GM12878 (cell line): ENCODE results near the gene ATP6V0D1. TPM values are rescaled to one million over a fixed set of nuclear protein-coding genes. Genes with fewer than 3 reads are reported as not detected.

ENCODE experiments used
- ATAC-seq: fragments of 200-7000 bp; cut with Tn5 transposase; 3 replicates; pipeline ENCODE4 v1.9.1; 2020; ENCODE audit warnings: mild to moderate bottlenecking, moderate library complexity
- BruUV-seq: library from RNA; stranded (reverse); fragments of 400-500 nt; replicated peaks from 2 replicates; lab custom pipeline; 2021; lab: Mats Ljungman, UMichigan
- CTCF ChIA-PET: fragments of 300-600 bp; sonication (Branson Sonifier 250); formaldehyde crosslinking; extraction: SDS; loops from one replicate; lab custom pipeline; 2021; ENCODE audit warnings: inconsistent platforms; lab: Yijun Ruan, JAX
- POLR2A ChIA-PET: fragments of 350-600 bp; formaldehyde crosslinking; extraction: SDS; loops from one replicate; lab custom pipeline; 2021; ENCODE audit warnings: inconsistent platforms; lab: Charles Lee
- RAD21 ChIA-PET: fragments of 300-600 bp; sonication (Branson Sonifier 250); formaldehyde crosslinking; loops from one replicate; lab custom pipeline; 2023; ENCODE audit warnings: antibody characterized with exemption; ENCODE audit not compliant: unreplicated experiment; lab: Charles Lee
- SMC1A ChIA-PET: fragments of 300-600 bp; sonication (Branson Sonifier 250); formaldehyde crosslinking; loops from one replicate; lab custom pipeline; 2023; ENCODE audit not compliant: unreplicated experiment, uncharacterized antibody; lab: Charles Lee
- DNase-seq: peaks from one replicate; pipeline ENCODE4 v3.0.0-alpha.2; 2011; ENCODE audit warnings: low read depth, low spot score
- FAIRE-seq: peaks from 3 replicates; lab custom pipeline; 2011; peaks lifted over from hg19 to GRCh38; lab: Jason Lieb, UNC
- H2AFZ ChIP-seq: 2 replicates; pipeline ENCODE4 v1.6.0; 2011; ENCODE audit warnings: low read depth, low read length, control low read depth; ENCODE audit not compliant: control insufficient read depth
- H3K27ac ChIP-seq: 2 replicates; pipeline ENCODE4 v1.5.1; 2011; ENCODE audit warnings: control low read depth; ENCODE audit not compliant: control insufficient read depth, insufficient read depth
- H3K27me3 ChIP-seq, 2 experiments: replicated peaks in 1 of 2; 2 replicates each; pipeline versions ENCODE4 v1.6.0 to v1.6.1; 2011; ENCODE audit warnings: low read length in 1 of 2; ENCODE audit not compliant: control insufficient read depth in 2 of 2, insufficient read depth in 2 of 2
- H3K36me3 ChIP-seq, 2 experiments: 2 replicates each; pipeline ENCODE4 v1.5.1; 2011; ENCODE audit warnings: low read length in 1 of 2; ENCODE audit not compliant: control insufficient read depth in 2 of 2, insufficient read depth in 2 of 2
- H3K4me1 ChIP-seq: 2 replicates; pipeline ENCODE4 v1.6.1; 2011; ENCODE audit warnings: mild to moderate bottlenecking, low read length, moderate library complexity, mixed read lengths; ENCODE audit not compliant: control insufficient read depth, insufficient read depth
- H3K4me2 ChIP-seq: 2 replicates; pipeline ENCODE4 v1.6.0; 2011; ENCODE audit warnings: control low read depth; ENCODE audit not compliant: control insufficient read depth, insufficient read depth
- H3K4me3 ChIP-seq: fragments of 200-600 bp; sonication (generic); 2 replicates; pipeline ENCODE4 v1.5.1; 2016
- H3K79me2 ChIP-seq: 2 replicates; pipeline ENCODE4 v1.6.0; 2011; ENCODE audit warnings: low read length; ENCODE audit not compliant: control insufficient read depth, insufficient read depth
- H3K9ac ChIP-seq: 2 replicates; pipeline ENCODE4 v1.8.0; 2011; ENCODE audit warnings: low read length, control low read depth, mixed read lengths; ENCODE audit not compliant: control insufficient read depth, insufficient read depth
- H3K9me3 ChIP-seq: replicated peaks from 3 replicates; pipeline ENCODE4 v1.5.1; 2011; ENCODE audit warnings: mild to moderate bottlenecking, low read length; ENCODE audit not compliant: control insufficient read depth, insufficient read depth
- H4K20me1 ChIP-seq: 2 replicates; pipeline ENCODE4 v1.6.0; 2011; ENCODE audit not compliant: control insufficient read depth, insufficient read depth
- ATF7 ChIP-seq: fragments of 450-650 bp; IDR thresholded peaks from 2 replicates; pipeline ENCODE4 v1.6.1; 2016; ENCODE audit warnings: low read depth, mild to moderate bottlenecking
- CREM ChIP-seq: IDR thresholded peaks from 2 replicates; pipeline ENCODE4 v1.6.1; 2014; ENCODE audit warnings: antibody characterized with exemption, low read depth
- HDAC6 ChIP-seq: fragments of 200-600 bp; sonication (generic); IDR thresholded peaks from one replicate; pipeline ENCODE4 v1.8.0; 2017; ENCODE audit warnings: antibody characterized with exemption; ENCODE audit not compliant: unreplicated experiment
- IKZF2 ChIP-seq, 2 experiments: fragments of 450-650 bp; IDR thresholded peaks; 2 replicates each; pipeline ENCODE4 v1.6.1; 2017; ENCODE audit warnings: mild to moderate bottlenecking in 2 of 2, moderate library complexity in 2 of 2
- NFIC ChIP-seq: IDR thresholded peaks from 2 replicates; pipeline ENCODE4 v1.6.1; 2012; ENCODE audit warnings: low read depth, mild to moderate bottlenecking, inconsistent platforms, low read length, moderate library complexity
- PAX8 ChIP-seq: fragments of 450-650 bp; IDR thresholded peaks from 2 replicates; pipeline ENCODE4 v1.6.1; 2017; ENCODE audit warnings: mild to moderate bottlenecking, moderate library complexity
- RAD51 ChIP-seq: fragments of 450-650 bp; IDR thresholded peaks from 2 replicates; pipeline ENCODE4 v1.6.1; 2016; ENCODE audit warnings: moderate library complexity, mild to moderate bottlenecking, inconsistent platforms
- SMAD1 ChIP-seq: fragments of 450-650 bp; IDR thresholded peaks from 2 replicates; pipeline ENCODE4 v1.6.1; 2018; ENCODE audit warnings: mild to moderate bottlenecking, low read depth; ENCODE audit not compliant: partially characterized antibody
- SMC3 ChIP-seq: IDR thresholded peaks from 2 replicates; pipeline ENCODE4 v1.6.1; 2011; ENCODE audit warnings: low read length, improper control_type of control experiment, borderline replicate concordance
- ZNF24 ChIP-seq: fragments of 450-650 bp; IDR thresholded peaks from 2 replicates; pipeline ENCODE4 v1.6.1; 2017; ENCODE audit warnings: antibody characterized with exemption, mild to moderate bottlenecking
- ZZZ3 ChIP-seq: IDR thresholded peaks from 2 replicates; pipeline ENCODE4 v1.6.1; 2011; ENCODE audit warnings: low read depth; ENCODE audit not compliant: control insufficient read depth, insufficient read length
- WGBS: methylation state at CpG from one replicate; pipeline ENCODE4 v1.1.6; 2016; ENCODE audit warnings: low lambda C conversion rate; ENCODE audit not compliant: insufficient replicate concordance, insufficient coverage; ENCODE audit errors: missing lambda C conversion rate; 5-methylcytosine and 5-hydroxymethylcytosine counted together
- in situ Hi-C: fragments of 300-500 bp; cut with MboI; formaldehyde crosslinking; loops from 9 replicates; pipeline ENCODE4 v1.14.3; 2018; ENCODE audit warnings: mixed read lengths
- intact Hi-C: fragments of 100-400 bp; cut with micrococcal nuclease; formaldehyde crosslinking; loops from one replicate; pipeline ENCODE4 v1.14.2; 2022; ENCODE audit not compliant: unreplicated experiment
- polyA plus RNA-seq, 11 experiments: library from polyadenylated mRNA; depleted of rRNA in 4 of 11; unstranded in 6 of 11; stranded (reverse) in 5 of 11; fragments of >200 nt; fragmentation: Nextera tagmentation in 4 of 11; fragmentation: Illumina TruSeq in 1 of 11; extraction: Ambion mirVana in 4 of 11; extraction: Trizol in 1 of 11; gene quantifications; 1 replicate in 1 of 11; 2 replicates in 10 of 11; pipeline versions ENCODE4 v1.2.1 to v1.2.3, GENCODE V29; 2011 to 2016; ENCODE audit warnings: inconsistent platforms in 2 of 11, missing spikeins in 2 of 11, low read depth in 1 of 11
- total RNA-seq, 4 experiments: library from RNA; depleted of rRNA in 3 of 4; stranded (reverse); fragments of >200 nt in 3 of 4; fragmentation: Illumina TruSeq in 1 of 4; extraction: Trizol in 1 of 4; gene quantifications; 2 replicates each; pipeline versions ENCODE4 v1.2.1 to v1.2.3, GENCODE V29; 2013 to 2021
- TF ChIP-seq, protein P1 (sequence below): fragments of 450-650 bp; IDR thresholded peaks from 2 replicates; pipeline ENCODE4 v1.6.1; 2018; ENCODE audit warnings: borderline replicate concordance, mild to moderate bottlenecking; ENCODE audit not compliant: partially characterized antibody
- TF ChIP-seq, protein P2 (sequence below): fragments of 450-650 bp; IDR thresholded peaks from 2 replicates; pipeline ENCODE4 v1.6.1; 2014; ENCODE audit warnings: mild to moderate bottlenecking
- TF ChIP-seq, protein P3 (sequence below): fragments of 450-650 bp; IDR thresholded peaks from 2 replicates; pipeline ENCODE4 v1.6.1; 2016; ENCODE audit warnings: mild to moderate bottlenecking

ATP6V0D1 gene
- total and polyA plus RNA-seq, 10 of the 15 experiments (the other 5 are each of a cell fraction or from before 2014, with no cell fraction given) = 28.1 to 141 (median 70.3) TPM

DNA sequence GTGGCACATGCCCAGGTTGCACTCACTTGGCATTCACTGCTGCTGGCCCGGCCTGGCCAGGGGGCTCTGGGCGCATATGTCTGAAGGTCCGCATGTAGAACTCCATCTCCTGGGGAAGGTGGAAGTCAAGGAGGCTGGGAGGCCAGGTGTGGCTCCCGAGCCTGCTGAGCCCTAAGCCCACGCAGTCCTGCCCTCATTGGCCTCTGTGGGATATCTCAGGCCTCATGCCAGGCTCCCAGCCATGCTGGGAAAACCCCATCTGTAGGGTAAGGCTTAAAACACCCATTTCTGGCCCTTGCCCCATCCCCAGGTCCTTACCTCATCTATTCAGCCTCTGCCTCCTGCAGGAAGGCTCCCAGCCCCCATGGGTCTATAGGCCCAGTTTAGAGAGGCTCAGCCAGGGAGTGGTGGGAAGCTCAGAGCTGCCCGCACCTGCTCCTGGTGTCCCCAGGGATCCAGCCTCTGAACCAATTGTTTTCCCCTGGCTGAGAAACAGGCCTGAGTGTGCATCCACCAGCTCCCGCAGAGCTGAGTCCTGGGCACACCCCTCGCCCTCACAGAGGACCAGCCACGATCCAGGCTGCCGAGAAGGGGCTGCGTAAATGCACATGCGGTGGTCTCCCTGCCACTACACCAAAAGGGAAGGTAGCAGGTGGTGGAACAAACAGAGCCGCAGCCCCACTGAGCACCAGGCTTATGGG is 85.3 kb downstream of the ATP6V0D1 start:
- ChIA-PET SMC1A (no interaction called here), CTCF (no interaction called here), RAD21 (no interaction called here), POLR2A (no interaction called here)
- no peak for TF ChIP-seq ZNF24
- TF ChIP-seq ZZZ3 = no peak
- TF ChIP-seq HDAC6 = no peak
- TF ChIP-seq NFIC = no peak
- TF ChIP-seq CREM = no peak
- TF ChIP-seq RAD51 = no peak
- 53% methylated on average over 13 of the region's 13 CpGs for WGBS
- in situ Hi-C loops = no loop called here
- Histone ChIP-seq H4K20me1 (no peaks in the 10 kb centered on the region), H3K36me3 (no peaks in the 10 kb centered on the region), H3K4me2 (no peak overlapping the region), H3K4me1 (no peaks in the 10 kb centered on the region), H3K27me3 (peaks cover 6 to 17% of the 10 kb centered on the region in 2 experiments), H3K79me2 (no peaks in the 10 kb centered on the region), H3K4me3 (no peak overlapping the region), H3K27ac (no peak overlapping the region), H3K9ac (no peak overlapping the region), H2AFZ (no peak overlapping the region), H3K9me3 (no peaks in the 10 kb centered on the region)
- BruUV-seq = no TSS peak
- DNase-seq (no peak), FAIRE-seq (no peak), ATAC-seq (0 out of 3 replicates have a peak, but pooled peaks have one; percentile 5)
- intact Hi-C loops = loop anchor here (5.0 kb wide), 1 partner anchor 118 kb away; the partner anchor contains the start of gene PLEKHG4

DNA sequence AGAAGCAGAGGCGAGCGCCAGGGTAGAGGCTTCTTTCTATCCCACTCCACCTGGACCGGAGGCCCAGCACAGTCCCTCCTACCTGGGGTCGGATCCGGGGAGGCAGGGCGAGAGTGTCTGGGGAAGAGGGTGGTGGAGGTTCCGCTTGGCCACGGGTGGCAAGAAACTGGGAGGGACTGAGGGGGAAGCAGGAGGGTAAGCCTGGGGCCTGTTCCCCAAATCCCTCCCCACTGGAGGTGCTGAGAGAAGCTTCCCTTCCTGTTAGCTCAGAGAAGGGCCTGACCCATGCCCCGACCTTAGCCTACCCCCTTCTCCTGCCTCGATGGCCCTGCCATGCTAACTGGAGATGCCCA is 85.9 kb downstream of the ATP6V0D1 start:
- no peaks in the 10 kb centered on the region for H3K36me3 ChIP-seq
- SMC1A ChIA-PET = no interaction called here
- H2AFZ ChIP-seq = no peak overlapping the region
- H3K9ac ChIP-seq = no peak overlapping the region
- H3K4me3 ChIP-seq = no peak overlapping the region
- H3K9me3 ChIP-seq = no peaks in the 10 kb centered on the region
- ATAC-seq (no peak), FAIRE-seq (no peak), DNase-seq (no peak)
- BruUV-seq = no TSS peak
- H4K20me1 ChIP-seq = no peaks in the 10 kb centered on the region
- POLR2A ChIA-PET = no interaction called here
- H3K79me2 ChIP-seq = no peaks in the 10 kb centered on the region
- H3K4me2 ChIP-seq = no peak overlapping the region
- WGBS = 50% methylated on average over 10 of the region's 10 CpGs
- H3K4me1 ChIP-seq = no peaks in the 10 kb centered on the region
- no peak overlapping the region for H3K27ac ChIP-seq
- H3K27me3 ChIP-seq = peaks cover 6 to 17% of the 10 kb centered on the region in 2 experiments
- CTCF ChIA-PET = no interaction called here
- intact Hi-C loops = loop anchor here (5.0 kb wide), 1 partner anchor 118 kb away; the partner anchor contains the start of gene PLEKHG4
- RAD21 ChIA-PET = no interaction called here
- in situ Hi-C loops = no loop called here
- TF ChIP-seq SMC3 = no peak
- TF ChIP-seq, protein P1, sequence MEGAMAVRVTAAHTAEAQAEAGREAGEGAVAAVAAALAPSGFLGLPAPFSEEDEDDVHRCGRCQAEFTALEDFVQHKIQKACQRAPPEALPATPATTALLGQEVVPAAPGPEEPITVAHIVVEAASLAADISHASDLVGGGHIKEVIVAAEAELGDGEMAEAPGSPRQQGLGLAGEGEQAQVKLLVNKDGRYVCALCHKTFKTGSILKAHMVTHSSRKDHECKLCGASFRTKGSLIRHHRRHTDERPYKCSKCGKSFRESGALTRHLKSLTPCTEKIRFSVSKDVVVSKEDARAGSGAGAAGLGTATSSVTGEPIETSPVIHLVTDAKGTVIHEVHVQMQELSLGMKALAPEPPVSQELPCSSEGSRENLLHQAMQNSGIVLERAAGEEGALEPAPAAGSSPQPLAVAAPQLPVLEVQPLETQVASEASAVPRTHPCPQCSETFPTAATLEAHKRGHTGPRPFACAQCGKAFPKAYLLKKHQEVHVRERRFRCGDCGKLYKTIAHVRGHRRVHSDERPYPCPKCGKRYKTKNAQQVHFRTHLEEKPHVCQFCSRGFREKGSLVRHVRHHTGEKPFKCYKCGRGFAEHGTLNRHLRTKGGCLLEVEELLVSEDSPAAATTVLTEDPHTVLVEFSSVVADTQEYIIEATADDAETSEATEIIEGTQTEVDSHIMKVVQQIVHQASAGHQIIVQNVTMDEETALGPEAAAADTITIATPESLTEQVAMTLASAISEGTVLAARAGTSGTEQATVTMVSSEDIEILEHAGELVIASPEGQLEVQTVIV = no peak
- TF ChIP-seq, protein P2, sequence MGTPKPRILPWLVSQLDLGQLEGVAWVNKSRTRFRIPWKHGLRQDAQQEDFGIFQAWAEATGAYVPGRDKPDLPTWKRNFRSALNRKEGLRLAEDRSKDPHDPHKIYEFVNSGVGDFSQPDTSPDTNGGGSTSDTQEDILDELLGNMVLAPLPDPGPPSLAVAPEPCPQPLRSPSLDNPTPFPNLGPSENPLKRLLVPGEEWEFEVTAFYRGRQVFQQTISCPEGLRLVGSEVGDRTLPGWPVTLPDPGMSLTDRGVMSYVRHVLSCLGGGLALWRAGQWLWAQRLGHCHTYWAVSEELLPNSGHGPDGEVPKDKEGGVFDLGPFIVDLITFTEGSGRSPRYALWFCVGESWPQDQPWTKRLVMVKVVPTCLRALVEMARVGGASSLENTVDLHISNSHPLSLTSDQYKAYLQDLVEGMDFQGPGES = no peak
- TF ChIP-seq SMAD1 = no peak
- TF ChIP-seq PAX8 = no peak
- TF ChIP-seq, protein P3, sequence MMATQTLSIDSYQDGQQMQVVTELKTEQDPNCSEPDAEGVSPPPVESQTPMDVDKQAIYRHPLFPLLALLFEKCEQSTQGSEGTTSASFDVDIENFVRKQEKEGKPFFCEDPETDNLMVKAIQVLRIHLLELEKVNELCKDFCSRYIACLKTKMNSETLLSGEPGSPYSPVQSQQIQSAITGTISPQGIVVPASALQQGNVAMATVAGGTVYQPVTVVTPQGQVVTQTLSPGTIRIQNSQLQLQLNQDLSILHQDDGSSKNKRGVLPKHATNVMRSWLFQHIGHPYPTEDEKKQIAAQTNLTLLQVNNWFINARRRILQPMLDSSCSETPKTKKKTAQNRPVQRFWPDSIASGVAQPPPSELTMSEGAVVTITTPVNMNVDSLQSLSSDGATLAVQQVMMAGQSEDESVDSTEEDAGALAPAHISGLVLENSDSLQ = no peak
- no peak for TF ChIP-seq ATF7
- TF ChIP-seq IKZF2 (IDR thresholded peaks at IDR 0.05) = no peak
